Ovary (tissue), 3 donors: Measurements from ENCODE around the gene ALX1.

Experiments used
- CTCF ChIP-seq, 3 donors: fragments of 450-650 bp in 2 of 3; fragments of 200-600 bp in 1 of 3; IDR thresholded peaks; one replicate each; pipeline versions ENCODE4 v1.5.1 to v1.8.0; 2016 to 2022; ENCODE audit warnings: antibody characterized with exemption in 3 of 3, mild to moderate bottlenecking in 1 of 3
- EP300 ChIP-seq: sonication (generic); formaldehyde crosslinking; IDR thresholded peaks from one replicate; pipeline ENCODE4 v1.6.1; 2017; ENCODE audit warnings: antibody characterized with exemption
- POLR2A ChIP-seq: fragments of 450-650 bp; IDR thresholded peaks from one replicate; pipeline ENCODE4 v1.6.1; 2017; ENCODE audit warnings: antibody characterized with exemption, mild to moderate bottlenecking, moderate library complexity
- donor health status: DM: no; HTN: no; CAD: no.

GRCh38 chr12:85274315-85274651 lies 5.7 kb upstream of the ALX1 start:
- no peak for TF ChIP-seq CTCF (IDR thresholded peaks at IDR 0.05)
- TF ChIP-seq EP300, result no peak
- no peak for TF ChIP-seq POLR2A
